Chondrocyte (in vitro differentiated cells): ENCODE measurements around the gene KAT2A. TPM values are rescaled to one million over a fixed set of nuclear protein-coding genes. Genes with fewer than 3 reads are reported as not detected.

Experiments used
- DNase-seq: peaks from one replicate; pipeline ENCODE4 v3.0.0; 2021; ENCODE audit warnings: mixed read lengths, low spot score
- H3K27ac Mint-ChIP-seq: one replicate; pipeline ENCODE4 v1.8.0; 2021; ENCODE audit warnings: mild to moderate bottlenecking, moderate library complexity, mixed read lengths; ENCODE audit not compliant: unreplicated experiment
- H3K27me3 Mint-ChIP-seq: 2 replicates; pipeline ENCODE4 v1.8.0; 2021; ENCODE audit warnings: low read depth, mixed read lengths
- H3K36me3 Mint-ChIP-seq: 2 replicates; pipeline ENCODE4 v1.8.0; 2021; ENCODE audit warnings: low read depth, mixed read lengths
- H3K4me1 Mint-ChIP-seq: 2 replicates; pipeline ENCODE4 v1.8.0; 2021; ENCODE audit warnings: low read depth, mild to moderate bottlenecking, mixed read lengths
- H3K4me3 Mint-ChIP-seq: one replicate; pipeline ENCODE4 v1.8.0; 2021; ENCODE audit warnings: mild to moderate bottlenecking, moderate library complexity, mixed read lengths; ENCODE audit not compliant: unreplicated experiment
- H3K9me3 Mint-ChIP-seq: 2 replicates; pipeline ENCODE4 v1.8.0; 2021; ENCODE audit warnings: low read depth, mixed read lengths
- total RNA-seq: library from RNA; stranded (reverse); gene quantifications from 3 replicates; pipeline ENCODE4 v1.2.1, GENCODE V29; 2021
- TF ChIP-seq, protein P1 (sequence below): fragments of 200-600 bp; sonication (generic); IDR thresholded peaks from 2 replicates; pipeline ENCODE4 v1.5.0; 2021; ENCODE audit warnings: antibody characterized with exemption, mild to moderate bottlenecking, moderate library complexity

KAT2A gene
- total RNA-seq, 1 donor from 2014 or later = 22.3 TPM

DNA sequence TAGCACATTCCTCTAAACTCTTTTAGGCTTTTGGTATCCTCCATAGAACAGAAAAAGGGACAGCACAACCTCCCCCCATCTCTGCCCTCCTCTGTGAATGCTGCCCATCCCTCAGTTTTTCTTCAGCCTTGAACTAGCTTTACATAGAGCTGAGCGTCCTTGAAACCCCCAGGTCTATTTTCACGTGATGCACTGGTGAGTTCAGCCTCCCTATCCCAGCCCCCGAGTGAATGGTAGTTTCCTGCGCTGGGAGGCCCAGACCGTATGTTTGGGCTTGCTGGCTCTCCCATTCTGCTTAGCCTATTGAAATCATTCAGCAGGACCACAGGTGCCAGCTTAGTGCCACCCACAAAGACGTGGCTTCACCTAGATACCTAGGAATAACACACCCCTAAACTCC lies 45.4 kb downstream of the KAT2A start:
- DNase-seq = no peak
- Mint-ChIP-seq H3K9me3 (no peaks in the 10 kb centered on the region), H3K4me1 (no peaks in the 10 kb centered on the region), H3K27me3 (peaks cover 25% of the 10 kb centered on the region), H3K27ac (no peak overlapping the region), H3K36me3 (no peaks in the 10 kb centered on the region), H3K4me3 (no peak overlapping the region)
- TF ChIP-seq, protein P1, sequence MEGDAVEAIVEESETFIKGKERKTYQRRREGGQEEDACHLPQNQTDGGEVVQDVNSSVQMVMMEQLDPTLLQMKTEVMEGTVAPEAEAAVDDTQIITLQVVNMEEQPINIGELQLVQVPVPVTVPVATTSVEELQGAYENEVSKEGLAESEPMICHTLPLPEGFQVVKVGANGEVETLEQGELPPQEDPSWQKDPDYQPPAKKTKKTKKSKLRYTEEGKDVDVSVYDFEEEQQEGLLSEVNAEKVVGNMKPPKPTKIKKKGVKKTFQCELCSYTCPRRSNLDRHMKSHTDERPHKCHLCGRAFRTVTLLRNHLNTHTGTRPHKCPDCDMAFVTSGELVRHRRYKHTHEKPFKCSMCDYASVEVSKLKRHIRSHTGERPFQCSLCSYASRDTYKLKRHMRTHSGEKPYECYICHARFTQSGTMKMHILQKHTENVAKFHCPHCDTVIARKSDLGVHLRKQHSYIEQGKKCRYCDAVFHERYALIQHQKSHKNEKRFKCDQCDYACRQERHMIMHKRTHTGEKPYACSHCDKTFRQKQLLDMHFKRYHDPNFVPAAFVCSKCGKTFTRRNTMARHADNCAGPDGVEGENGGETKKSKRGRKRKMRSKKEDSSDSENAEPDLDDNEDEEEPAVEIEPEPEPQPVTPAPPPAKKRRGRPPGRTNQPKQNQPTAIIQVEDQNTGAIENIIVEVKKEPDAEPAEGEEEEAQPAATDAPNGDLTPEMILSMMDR = no peak

DNA sequence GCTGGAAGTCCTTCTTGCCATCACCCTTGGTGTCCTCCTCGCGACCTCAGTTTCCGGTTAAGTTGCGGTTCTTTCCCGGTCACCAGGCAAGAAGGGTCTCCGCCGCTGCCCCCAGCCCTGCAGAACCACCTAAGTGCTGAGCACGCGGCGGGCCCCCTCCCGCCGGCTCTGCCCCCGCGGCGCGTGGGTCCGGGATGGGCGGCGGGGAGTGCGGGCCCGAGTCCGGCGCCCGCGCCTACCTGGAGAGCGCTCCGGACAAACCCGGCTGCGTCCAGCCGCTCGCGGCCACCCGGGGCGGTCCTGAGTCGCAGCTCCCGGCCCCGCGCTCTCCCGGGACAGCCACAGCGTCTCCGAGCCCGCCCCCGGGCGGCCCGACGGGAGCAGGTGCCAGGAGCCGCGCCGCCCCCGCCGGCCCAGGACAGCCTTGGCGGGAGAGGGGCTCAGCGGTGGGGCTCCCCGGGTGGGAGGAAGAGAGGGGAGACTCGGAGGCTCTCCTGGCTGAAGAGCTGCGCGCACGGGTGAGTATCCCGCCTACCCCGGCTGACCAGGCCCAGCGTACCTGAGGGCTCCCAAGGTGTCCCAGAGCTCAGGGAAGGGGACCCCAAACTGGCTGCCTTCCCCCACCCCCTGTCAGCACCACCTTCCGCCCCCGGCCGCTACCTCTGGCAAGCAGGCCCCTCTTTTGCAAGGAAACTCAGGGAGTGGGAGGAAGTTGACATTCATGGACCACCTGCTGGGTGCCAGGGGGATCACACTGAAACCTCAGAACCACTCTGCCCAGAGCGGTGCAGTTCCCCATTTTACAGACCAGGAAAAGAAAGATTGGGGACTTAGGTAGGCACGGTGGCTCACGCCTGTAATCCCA lies 48.6 kb downstream of the KAT2A start:
- TF ChIP-seq, protein P1 = peak; percentile 29
- no peaks in the 10 kb centered on the region for H3K9me3 Mint-ChIP-seq
- peaks cover 26% of the 10 kb centered on the region for H3K27me3 Mint-ChIP-seq
- H3K36me3 Mint-ChIP-seq = no peaks in the 10 kb centered on the region
- H3K4me1 Mint-ChIP-seq = no peaks in the 10 kb centered on the region
- no peak overlapping the region for H3K27ac Mint-ChIP-seq
- no peak for DNase-seq
- no peak overlapping the region for H3K4me3 Mint-ChIP-seq

DNA sequence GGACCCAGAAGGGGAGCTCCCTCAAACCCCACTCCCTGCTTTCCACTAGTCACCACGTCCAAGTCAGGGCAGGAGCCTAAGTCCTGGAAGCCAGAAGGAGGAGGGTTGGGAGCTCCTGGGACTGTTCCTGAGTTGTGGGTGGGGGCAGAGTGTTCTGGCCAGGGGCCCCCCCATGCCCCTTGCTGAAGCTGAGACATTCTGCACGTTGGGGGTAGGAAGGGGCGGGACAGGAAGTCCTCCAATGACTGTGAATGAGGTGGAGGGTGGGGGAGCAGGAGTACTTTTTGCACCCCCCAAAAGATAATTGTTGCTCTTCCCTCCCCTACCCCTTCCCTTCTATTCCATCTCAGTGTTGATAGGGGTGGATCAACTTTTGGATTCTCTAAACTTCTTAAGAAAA lies 49.4 kb downstream of the KAT2A start:
- Mint-ChIP-seq H3K9me3 (no peaks in the 10 kb centered on the region), H3K4me3 (no peak overlapping the region), H3K4me1 (no peaks in the 10 kb centered on the region), H3K27me3 (peaks cover 26% of the 10 kb centered on the region), H3K27ac (no peak overlapping the region), H3K36me3 (no peaks in the 10 kb centered on the region)
- TF ChIP-seq, protein P1 = no peak
- no peak for DNase-seq

DNA sequence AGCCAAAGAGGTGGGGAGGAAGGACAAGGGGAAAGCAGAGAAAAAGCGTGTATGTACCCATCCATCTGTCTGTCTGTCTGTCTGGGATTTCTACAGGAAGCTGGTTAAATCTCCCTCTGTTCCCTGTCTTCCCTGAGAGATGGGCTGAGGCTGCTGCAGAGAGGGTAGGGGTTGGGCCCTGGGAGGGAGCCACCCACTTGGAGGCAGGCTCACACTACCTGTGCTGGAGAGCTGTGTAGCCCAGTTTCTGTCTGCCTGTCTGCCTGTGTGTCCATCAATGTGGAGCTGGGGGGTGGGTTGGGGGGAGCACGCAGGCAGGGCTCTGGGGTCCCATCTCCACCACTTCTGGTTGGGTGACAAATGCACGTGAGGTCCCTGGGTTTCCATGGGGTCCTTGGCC lies 52.2 kb downstream of the KAT2A start:
- Mint-ChIP-seq H3K36me3 (no peaks in the 10 kb centered on the region), H3K27me3 (peaks cover 24% of the 10 kb centered on the region), H3K4me3 (no peak overlapping the region), H3K27ac (no peak overlapping the region), H3K4me1 (no peaks in the 10 kb centered on the region), H3K9me3 (no peaks in the 10 kb centered on the region)
- no peak for DNase-seq
- TF ChIP-seq, protein P1 = no peak

DNA sequence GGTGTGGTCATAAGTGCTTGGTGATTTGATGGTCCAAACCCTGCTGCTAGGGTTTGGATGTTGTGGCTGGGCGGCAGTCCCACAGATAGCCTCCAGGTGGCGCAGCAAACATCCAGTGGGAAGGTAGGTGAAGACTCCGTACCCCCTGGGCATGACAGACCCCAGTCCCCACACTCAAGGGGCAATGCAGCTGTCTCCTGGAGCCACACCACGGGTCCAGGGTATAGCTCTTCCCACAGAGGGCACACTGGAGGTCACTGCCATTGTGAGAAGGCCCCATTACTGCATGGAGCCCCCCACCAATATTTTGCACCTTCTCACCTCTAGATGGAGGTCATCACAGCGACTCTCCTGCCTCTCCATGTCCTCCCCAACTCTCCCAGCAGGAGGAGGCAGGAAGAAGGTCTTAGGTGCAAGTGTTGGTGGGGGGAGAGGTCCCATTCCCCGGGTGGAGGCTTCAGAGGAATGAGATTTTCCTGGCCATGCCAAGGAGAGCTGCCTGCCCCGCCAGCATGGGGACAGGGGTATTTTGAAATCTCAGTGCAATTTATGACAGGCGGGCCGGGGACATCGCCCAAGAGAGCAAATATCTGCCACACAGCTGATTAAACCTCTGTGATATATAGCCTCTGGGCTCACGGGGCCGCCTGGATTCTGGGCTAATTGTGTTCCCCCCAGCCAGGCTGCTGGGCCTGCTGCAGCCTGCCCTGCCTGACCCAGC lies 53.6 kb downstream of the KAT2A start:
- peaks cover 13% of the 10 kb centered on the region for H3K27me3 Mint-ChIP-seq
- TF ChIP-seq, protein P1 = peak; percentile 86
- H3K9me3 Mint-ChIP-seq = no peaks in the 10 kb centered on the region
- no peaks in the 10 kb centered on the region for H3K36me3 Mint-ChIP-seq
- DNase-seq = no peak
- no peak overlapping the region for H3K27ac Mint-ChIP-seq
- no peaks in the 10 kb centered on the region for H3K4me1 Mint-ChIP-seq
- H3K4me3 Mint-ChIP-seq = no peak overlapping the region
